Osteoblast (primary cell): ENCODE data around the gene DUSP8. TPM values are rescaled to one million over a fixed set of nuclear protein-coding genes. Genes with fewer than 3 reads are reported as not detected.
"Not testable (repeated sequence)": the region's sequence is repeated elsewhere in the genome, so short reads cannot be mapped to it uniquely, and the experiment has no call there.

ENCODE experiments used
- DNase-seq: peaks from one replicate; pipeline ENCODE4 v3.0.0; 2011; ENCODE audit warnings: low spot score, mixed read lengths; ENCODE audit not compliant: insufficient read length; ENCODE audit errors: missing footprints
- H2AFZ ChIP-seq: 2 replicates; pipeline ENCODE4 v1.6.0; 2011; ENCODE audit warnings: mild to moderate bottlenecking, low read length
- H3K27ac ChIP-seq: 2 replicates; pipeline ENCODE4 v1.5.1; 2011; ENCODE audit warnings: mild to moderate bottlenecking, low read depth, low read length, moderate library complexity
- H3K27me3 ChIP-seq: 2 replicates; pipeline ENCODE4 v1.6.0; 2012; ENCODE audit warnings: mild to moderate bottlenecking, control low read depth, inconsistent platforms, low read length, moderate library complexity; ENCODE audit not compliant: insufficient read depth
- H3K36me3 ChIP-seq: 2 replicates; pipeline ENCODE4 v1.5.1; 2011; ENCODE audit warnings: mild to moderate bottlenecking, low read length, control low read depth, moderate library complexity; ENCODE audit not compliant: insufficient read depth
- H3K4me1 ChIP-seq: 2 replicates; pipeline ENCODE4 v1.5.1; 2011; ENCODE audit warnings: mild to moderate bottlenecking, low read length, control low read depth, moderate library complexity; ENCODE audit not compliant: insufficient read depth
- H3K4me2 ChIP-seq: 2 replicates; pipeline ENCODE4 v1.6.0; 2011; ENCODE audit warnings: mild to moderate bottlenecking, low read length; ENCODE audit not compliant: insufficient read depth
- H3K4me3 ChIP-seq: fragments of 200-600 bp; sonication (generic); 3 replicates; pipeline ENCODE4 v1.5.1; 2012; ENCODE audit warnings: mild to moderate bottlenecking, low read length, inconsistent platforms; ENCODE audit not compliant: insufficient read depth
- H3K79me2 ChIP-seq: 2 replicates; pipeline ENCODE4 v1.6.0; 2012; ENCODE audit warnings: mild to moderate bottlenecking, low read length, control low read depth, inconsistent platforms; ENCODE audit not compliant: insufficient read depth
- H3K9me3 ChIP-seq: 2 replicates; pipeline ENCODE4 v1.5.1; 2011; ENCODE audit warnings: low read depth, low read length, control low read depth
- H4K20me1 ChIP-seq: 2 replicates; pipeline ENCODE4 v1.6.0; 2012; ENCODE audit warnings: mild to moderate bottlenecking, low read length, control low read depth; ENCODE audit not compliant: insufficient read depth
- CTCF ChIP-seq: IDR thresholded peaks from 2 replicates; pipeline ENCODE4 v1.5.1; 2011; ENCODE audit warnings: mild to moderate bottlenecking, low read depth, low read length, moderate library complexity; ENCODE audit errors: extremely low read depth
- total RNA-seq: library from RNA; depleted of rRNA; stranded (reverse); fragments of >200 nt; gene quantifications from 2 replicates; pipeline ENCODE4 v1.2.3, GENCODE V29; 2012

DUSP8 gene
- total RNA-seq, 1 donor: under 0.01 TPM

GRCh38 chr11:1597331-1597993 is 25.4 kb upstream of the DUSP8 start:
- no peak overlapping the region for H3K4me2 ChIP-seq
- no peak for DNase-seq
- H3K9me3 ChIP-seq: no peaks in the 10 kb centered on the region
- H3K4me3 ChIP-seq: no peak overlapping the region
- no peak overlapping the region for H2AFZ ChIP-seq
- H4K20me1 ChIP-seq: no peaks in the 10 kb centered on the region
- no peak overlapping the region for H3K27ac ChIP-seq
- TF ChIP-seq CTCF: no peak
- no peaks in the 10 kb centered on the region for H3K79me2 ChIP-seq
- H3K27me3 ChIP-seq: peaks cover 44% of the 10 kb centered on the region
- H3K4me1 ChIP-seq: no peaks in the 10 kb centered on the region
- no peaks in the 10 kb centered on the region for H3K36me3 ChIP-seq

- not testable (repeated sequence) for DNase-seq, H2AFZ ChIP-seq, H3K4me3 ChIP-seq, H3K27ac ChIP-seq, H3K4me2 ChIP-seq, H4K20me1 ChIP-seq, H3K79me2 ChIP-seq, H3K4me1 ChIP-seq, H3K36me3 ChIP-seq, H3K9me3 ChIP-seq
- H3K27me3 ChIP-seq: peaks cover 45% of the 10 kb centered on the region
Measured at GRCh38 chr11:1596576-1597121, 24.6 kb upstream of the DUSP8 start.

GRCh38 chr11:1595994-1596575 is 24.0 kb upstream of the DUSP8 start:
- H3K4me1 ChIP-seq, H3K4me3 ChIP-seq, H3K36me3 ChIP-seq, H3K27ac ChIP-seq, H2AFZ ChIP-seq, DNase-seq, H4K20me1 ChIP-seq, H3K4me2 ChIP-seq, H3K9me3 ChIP-seq, H3K79me2 ChIP-seq: not testable (repeated sequence)
- H3K27me3 ChIP-seq: peaks cover 43% of the 10 kb centered on the region

GRCh38 chr11:1592628-1593027 is 20.6 kb upstream of the DUSP8 start:
- no peak for DNase-seq
- no peak overlapping the region for H3K27ac ChIP-seq
- H3K27me3 ChIP-seq: peaks cover 45% of the 10 kb centered on the region
- no peaks in the 10 kb centered on the region for H3K4me1 ChIP-seq
- H3K9me3 ChIP-seq: no peaks in the 10 kb centered on the region
- no peaks in the 10 kb centered on the region for H3K79me2 ChIP-seq
- H2AFZ ChIP-seq: no peak overlapping the region
- no peak overlapping the region for H3K4me3 ChIP-seq
- no peak for TF ChIP-seq CTCF
- no peak overlapping the region for H3K4me2 ChIP-seq
- H3K36me3 ChIP-seq: no peaks in the 10 kb centered on the region
- no peaks in the 10 kb centered on the region for H4K20me1 ChIP-seq

GRCh38 chr11:1589996-1590395 is 17.9 kb upstream of the DUSP8 start:
- peaks cover 30% of the 10 kb centered on the region for H3K27me3 ChIP-seq
- TF ChIP-seq CTCF: no peak
- H3K4me3 ChIP-seq: no peak overlapping the region
- no peaks in the 10 kb centered on the region for H3K79me2 ChIP-seq
- no peak for DNase-seq
- no peaks in the 10 kb centered on the region for H3K9me3 ChIP-seq
- H3K36me3 ChIP-seq: no peaks in the 10 kb centered on the region
- H4K20me1 ChIP-seq: no peaks in the 10 kb centered on the region
- no peak overlapping the region for H3K4me2 ChIP-seq
- H3K4me1 ChIP-seq: no peaks in the 10 kb centered on the region
- no peak overlapping the region for H2AFZ ChIP-seq
- no peak overlapping the region for H3K27ac ChIP-seq

GRCh38 chr11:1589191-1589963 is 17.3 kb upstream of the DUSP8 start:
- peaks cover 31% of the 10 kb centered on the region for H3K27me3 ChIP-seq
- not testable (repeated sequence) for H3K79me2 ChIP-seq, H3K4me3 ChIP-seq, H3K4me1 ChIP-seq, H3K27ac ChIP-seq, H2AFZ ChIP-seq, H3K36me3 ChIP-seq, H4K20me1 ChIP-seq, H3K9me3 ChIP-seq, DNase-seq, H3K4me2 ChIP-seq
